Spleen (tissue), 11 donors: ENCODE data around the gene PGAP3. TPM values are rescaled to one million over a fixed set of nuclear protein-coding genes. Genes with fewer than 3 reads are reported as not detected.

ENCODE experiments used
- DNase-seq: peaks from one replicate; pipeline ENCODE4 v3.0.0-alpha.2; 2020
- H3K27ac ChIP-seq, 8 donors: fragments of 200-600 bp; sonication (generic) in 7 of 8; 1 replicate in 4 of 8; 2 replicates in 4 of 8; pipeline versions ENCODE4 v1.5.0 to v1.8.0; 2016 to 2021; ENCODE audit warnings: inconsistent platforms in 4 of 8, mild to moderate bottlenecking in 4 of 8, moderate library complexity in 1 of 8
- H3K27me3 ChIP-seq, 7 donors: fragments of 200-600 bp; sonication (generic) in 6 of 7; replicated peaks in 1 of 7; 1 replicate in 4 of 7; 2 replicates in 3 of 7; pipeline versions ENCODE4 v1.5.0 to v1.8.0; 2016 to 2021; ENCODE audit warnings: inconsistent platforms in 3 of 7, mild to moderate bottlenecking in 1 of 7
- H3K36me3 ChIP-seq, 6 donors: fragments of 200-600 bp; sonication (generic) in 5 of 6; 1 replicate in 4 of 6; 2 replicates in 2 of 6; pipeline versions ENCODE4 v1.5.0 to v1.8.0; 2016 to 2021; ENCODE audit warnings: inconsistent platforms in 2 of 6
- H3K4me1 ChIP-seq, 6 donors: fragments of 200-600 bp; sonication (generic) in 5 of 6; 1 replicate in 3 of 6; 2 replicates in 3 of 6; pipeline versions ENCODE4 v1.5.0 to v1.8.0; 2016 to 2021; ENCODE audit warnings: inconsistent platforms in 3 of 6
- H3K4me3 ChIP-seq, 8 donors: fragments of 200-600 bp; sonication (generic) in 7 of 8; 1 replicate in 4 of 8; 2 replicates in 4 of 8; pipeline versions ENCODE4 v1.5.0 to v1.8.0; 2016 to 2021; ENCODE audit warnings: inconsistent platforms in 4 of 8, mild to moderate bottlenecking in 4 of 8, moderate library complexity in 2 of 8
- H3K9me3 ChIP-seq, 8 donors: fragments of 200-600 bp; sonication (generic) in 7 of 8; 1 replicate in 4 of 8; 2 replicates in 4 of 8; pipeline versions ENCODE4 v1.5.0 to v1.8.0; 2016 to 2021; ENCODE audit warnings: inconsistent platforms in 4 of 8
- POLR2A ChIP-seq, 3 donors: fragments of 450-650 bp; IDR thresholded peaks; one replicate each; pipeline ENCODE4 v1.5.1; 2017; ENCODE audit warnings: antibody characterized with exemption in 3 of 3, mild to moderate bottlenecking in 1 of 3
- POLR2AphosphoS5 ChIP-seq, 3 donors: sonication (generic); formaldehyde crosslinking; IDR thresholded peaks; one replicate each; pipeline ENCODE4 v1.5.1; 2017; ENCODE audit warnings: antibody characterized with exemption in 3 of 3
- WGBS, 5 donors: extraction: QIAGEN DNeasy Blood & Tissue Kit in 3 of 5; methylation state at CpG; one replicate each; pipeline versions ENCODE4 v1.1.5 to v1.1.7; 2013 to 2018; 5-methylcytosine and 5-hydroxymethylcytosine counted together
- intact Hi-C: fragments of 100-400 bp; cut with DNase I; formaldehyde crosslinking; loops from one replicate; pipeline ENCODE4 v1.15.0; 2023; ENCODE audit warnings: low total_unique reads
- polyA plus RNA-seq, 3 donors: library from polyadenylated mRNA; stranded (reverse); fragments of 200-250 nt; gene quantifications; one replicate each; pipeline ENCODE4 v1.2.1, GENCODE V29; 2013
- total RNA-seq, 7 donors: library from RNA; depleted of rRNA in 3 of 7; stranded (reverse); fragments of >200 nt in 3 of 7; fragmentation: NEBNext Ultra II Directional in 4 of 7; extraction: Animal tissue kit (Norgen Biotek cat#: 25700) in 4 of 7; gene quantifications; one replicate each; pipeline versions ENCODE4 v1.1.0 to v1.2.1, GENCODE V29; 2016 to 2021
- TF ChIP-seq, protein P1 (sequence below), 11 experiments: fragments of 200-600 bp in 7 of 11; fragments of 450-650 bp in 4 of 11; sonication (generic) in 4 of 11; IDR thresholded peaks in 8 of 11; conservative IDR thresholded peaks in 3 of 11; 1 replicate in 7 of 11; 2 replicates in 4 of 11; pipeline versions ENCODE4 v1.4.0 to v1.8.0; 2016 to 2021; ENCODE audit warnings: antibody characterized with exemption in 11 of 11, inconsistent platforms in 4 of 11, mild to moderate bottlenecking in 1 of 11
- donor health status: healthy with polysubstance abuse.
- donor health status: DM: no; HTN: no; CAD: no; lungs with moderate emphysema.
- donor health status: DM: no; HTN: no; CAD: no.
- donor health status: Bipolar disorder and iron deficiency.
- donor health status: healthy.
- donor health status: DM: no; HTN: no; CAD: no.
- donor health status: DM: yes; HTN: yes; CAD: no.

PGAP3 gene
- total and polyA plus RNA-seq, 10 donors = 11.5 to 27.4 (median 19.5) TPM

DNA sequence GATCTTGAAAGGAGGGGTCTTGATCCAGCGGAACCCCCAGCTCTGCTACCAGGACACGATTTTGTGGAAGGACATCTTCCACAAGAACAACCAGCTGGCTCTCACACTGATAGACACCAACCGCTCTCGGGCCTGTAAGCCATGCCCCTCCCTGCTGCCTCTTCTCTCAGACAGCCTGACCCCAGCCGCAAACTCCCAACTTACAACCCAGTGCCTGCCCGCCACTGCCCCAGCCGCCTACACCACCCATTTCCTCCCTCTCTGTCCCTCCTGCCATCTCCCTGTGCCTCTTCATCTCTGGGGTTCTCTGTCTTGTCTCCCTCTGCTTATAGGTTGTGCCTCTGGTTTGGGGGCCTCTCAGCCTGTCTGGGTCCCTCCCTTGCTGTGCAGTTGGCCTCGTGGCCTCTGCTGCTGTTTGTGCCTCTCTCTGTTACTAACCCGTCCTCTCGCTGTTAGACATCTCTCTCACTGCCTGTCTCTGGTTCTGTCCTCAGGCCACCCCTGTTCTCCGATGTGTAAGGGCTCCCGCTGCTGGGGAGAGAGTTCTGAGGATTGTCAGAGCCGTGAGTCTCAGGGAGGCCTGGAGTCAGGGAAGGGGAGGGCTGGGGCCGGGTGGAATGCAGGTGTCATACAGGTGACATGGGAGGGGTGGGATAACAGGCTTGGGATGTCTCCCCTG is 21.6 kb upstream of the PGAP3 start:
- TF ChIP-seq POLR2A (IDR thresholded peaks at IDR 0.05) (no peak), POLR2AphosphoS5 (IDR thresholded peaks at IDR 0.05) (no peak)
- TF ChIP-seq, protein P1, sequence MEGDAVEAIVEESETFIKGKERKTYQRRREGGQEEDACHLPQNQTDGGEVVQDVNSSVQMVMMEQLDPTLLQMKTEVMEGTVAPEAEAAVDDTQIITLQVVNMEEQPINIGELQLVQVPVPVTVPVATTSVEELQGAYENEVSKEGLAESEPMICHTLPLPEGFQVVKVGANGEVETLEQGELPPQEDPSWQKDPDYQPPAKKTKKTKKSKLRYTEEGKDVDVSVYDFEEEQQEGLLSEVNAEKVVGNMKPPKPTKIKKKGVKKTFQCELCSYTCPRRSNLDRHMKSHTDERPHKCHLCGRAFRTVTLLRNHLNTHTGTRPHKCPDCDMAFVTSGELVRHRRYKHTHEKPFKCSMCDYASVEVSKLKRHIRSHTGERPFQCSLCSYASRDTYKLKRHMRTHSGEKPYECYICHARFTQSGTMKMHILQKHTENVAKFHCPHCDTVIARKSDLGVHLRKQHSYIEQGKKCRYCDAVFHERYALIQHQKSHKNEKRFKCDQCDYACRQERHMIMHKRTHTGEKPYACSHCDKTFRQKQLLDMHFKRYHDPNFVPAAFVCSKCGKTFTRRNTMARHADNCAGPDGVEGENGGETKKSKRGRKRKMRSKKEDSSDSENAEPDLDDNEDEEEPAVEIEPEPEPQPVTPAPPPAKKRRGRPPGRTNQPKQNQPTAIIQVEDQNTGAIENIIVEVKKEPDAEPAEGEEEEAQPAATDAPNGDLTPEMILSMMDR (IDR thresholded peaks at IDR 0.05 in 8 of 11, conservative IDR thresholded peaks at IDR 0.05 in 3 of 11) = no peak
- Histone ChIP-seq H3K9me3 (no peaks in the 10 kb centered on the region), H3K36me3 (peaks cover 0 to 45% (median 0%) of the 10 kb centered on the region in 6 donors), H3K27ac (no peak overlapping the region), H3K27me3 (no peaks in the 10 kb centered on the region), H3K4me3 (no peak overlapping the region), H3K4me1 (peaks cover 0 to 10% (median 0%) of the 10 kb centered on the region in 6 donors)
- WGBS, 5 donors = 77 to 87% (median 83%) methylated on average over 13 to 14 of the region's 14 CpGs
- DNase-seq = no peak
- intact Hi-C loops = no loop called here

DNA sequence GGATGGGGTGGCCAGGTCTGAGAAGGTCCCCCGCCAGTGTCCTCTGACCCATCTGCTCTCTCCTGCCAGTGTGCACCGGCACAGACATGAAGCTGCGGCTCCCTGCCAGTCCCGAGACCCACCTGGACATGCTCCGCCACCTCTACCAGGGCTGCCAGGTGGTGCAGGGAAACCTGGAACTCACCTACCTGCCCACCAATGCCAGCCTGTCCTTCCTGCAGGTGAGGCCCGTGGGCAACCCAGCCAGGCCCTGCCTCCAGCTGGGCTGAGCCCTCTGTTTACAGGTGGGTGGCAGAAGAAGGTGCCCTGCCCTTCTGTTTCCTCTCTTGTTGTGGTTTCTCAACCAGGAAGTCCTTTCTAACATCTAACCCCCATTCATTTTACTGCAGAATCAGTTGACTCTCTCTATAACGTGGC is 19.1 kb upstream of the PGAP3 start:
- TF ChIP-seq POLR2A (IDR thresholded peaks at IDR 0.05) (no peak), POLR2AphosphoS5 (IDR thresholded peaks at IDR 0.05) (no peak)
- TF ChIP-seq, protein P1 (IDR thresholded peaks at IDR 0.05 in 8 of 11, conservative IDR thresholded peaks at IDR 0.05 in 3 of 11) = no peak
- H3K4me1 ChIP-seq = peaks cover 0 to 10% (median 0%) of the 10 kb centered on the region in 6 donors
- H3K9me3 ChIP-seq = no peaks in the 10 kb centered on the region
- H3K27me3 ChIP-seq = peaks cover 0 to 3% (median 0%) of the 10 kb centered on the region in 7 donors
- intact Hi-C loops = no loop called here
- WGBS, 5 donors = 62 to 80% (median 78%) methylated on average over 4 to 7 of the region's 7 CpGs
- no peak overlapping the region for H3K4me3 ChIP-seq
- no peak for DNase-seq
- H3K27ac ChIP-seq = no peak overlapping the region
- H3K36me3 ChIP-seq = peaks cover 0 to 34% (median 0%) of the 10 kb centered on the region in 6 donors

DNA sequence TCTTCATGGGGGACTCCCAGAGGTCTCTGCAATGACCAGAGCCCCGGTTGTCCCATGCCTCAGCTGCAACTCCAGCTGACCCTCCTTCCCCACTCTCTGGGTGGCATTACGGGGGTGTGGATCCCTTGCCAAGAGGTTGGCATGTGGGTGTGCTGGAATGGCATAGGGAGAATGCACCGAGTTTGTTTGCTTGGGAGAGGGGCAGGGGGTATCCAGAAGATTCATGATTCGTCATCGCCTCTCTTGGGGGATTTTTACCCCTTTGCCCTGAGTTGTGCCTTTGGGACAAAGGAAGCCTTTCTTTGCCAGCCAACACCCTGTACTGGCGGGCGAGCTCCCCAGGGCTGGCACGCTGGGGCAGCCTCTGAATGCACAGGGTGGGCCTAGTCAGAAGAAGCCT is 18.5 kb upstream of the PGAP3 start:
- 84 to 96% (median 90%) methylated on average over 8 of the region's 8 CpGs for WGBS, 5 donors
- peaks cover 0 to 30% (median 0%) of the 10 kb centered on the region in 6 donors for H3K36me3 ChIP-seq
- H3K27ac ChIP-seq = no peak overlapping the region
- intact Hi-C loops = no loop called here
- no peak for DNase-seq
- no peak overlapping the region for H3K4me3 ChIP-seq
- peaks cover 0 to 9% (median under 1%) of the 10 kb centered on the region in 7 donors for H3K27me3 ChIP-seq
- TF ChIP-seq POLR2A (IDR thresholded peaks at IDR 0.05) (no peak), POLR2AphosphoS5 (IDR thresholded peaks at IDR 0.05) (no peak)
- TF ChIP-seq, protein P1 (IDR thresholded peaks at IDR 0.05 in 8 of 11, conservative IDR thresholded peaks at IDR 0.05 in 3 of 11) = no peak
- H3K4me1 ChIP-seq = peaks cover 0 to 12% (median 0%) of the 10 kb centered on the region in 6 donors
- H3K9me3 ChIP-seq = no peaks in the 10 kb centered on the region

DNA sequence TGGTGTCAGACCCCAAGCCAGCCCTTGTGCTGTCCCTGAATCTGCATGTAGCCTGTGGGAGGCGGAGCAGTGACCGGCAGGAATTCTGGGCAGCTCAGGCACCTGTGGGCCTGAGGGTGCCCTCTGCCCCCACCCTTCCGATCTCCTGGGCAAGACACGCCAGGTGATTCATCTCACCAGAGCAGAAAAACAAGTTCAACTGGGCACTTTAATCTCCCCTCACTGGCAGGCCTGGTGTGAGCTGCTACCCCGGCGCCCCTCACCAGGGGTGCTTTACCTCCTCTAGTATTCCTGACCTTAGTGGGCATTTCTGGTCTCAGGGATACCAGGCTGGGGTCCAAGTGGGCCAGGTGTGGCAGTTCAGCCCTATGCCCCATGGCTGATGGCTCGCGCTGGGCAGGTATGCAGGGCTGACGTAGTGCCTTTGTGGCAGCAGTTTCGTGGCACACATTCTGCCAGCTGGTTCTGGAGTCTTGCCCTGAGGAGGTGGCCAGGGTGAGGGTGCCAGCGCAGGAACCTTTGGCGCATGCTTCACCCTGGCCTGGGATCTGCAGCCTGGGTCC is 18.0 kb upstream of the PGAP3 start:
- peaks cover 0 to 14% (median 5%) of the 10 kb centered on the region in 7 donors for H3K27me3 ChIP-seq
- no peak overlapping the region for H3K27ac ChIP-seq
- peaks cover 0 to 30% (median 0%) of the 10 kb centered on the region in 6 donors for H3K36me3 ChIP-seq
- no peak overlapping the region for H3K4me3 ChIP-seq
- DNase-seq = no peak
- WGBS, 5 donors = 91 to 97% (median 94%) methylated on average over 4 to 12 of the region's 12 CpGs
- peaks cover 0 to 15% (median 0%) of the 10 kb centered on the region in 6 donors for H3K4me1 ChIP-seq
- TF ChIP-seq POLR2A (IDR thresholded peaks at IDR 0.05) (no peak), POLR2AphosphoS5 (IDR thresholded peaks at IDR 0.05) (no peak)
- TF ChIP-seq, protein P1 (IDR thresholded peaks at IDR 0.05 in 8 of 11, conservative IDR thresholded peaks at IDR 0.05 in 3 of 11) = no peak
- H3K9me3 ChIP-seq = no peaks in the 10 kb centered on the region
- intact Hi-C loops = no loop called here
